T-helper 2 cell (primary cell): Measurements from ENCODE around the gene SLC16A7.

Experiments used
- DNase-seq, 5 experiments: peaks; one replicate each; pipeline versions ENCODE4 v3.0.0 to v3.0.0-alpha.2; 2012 to 2022

The SLC16A7 gene

DNA sequence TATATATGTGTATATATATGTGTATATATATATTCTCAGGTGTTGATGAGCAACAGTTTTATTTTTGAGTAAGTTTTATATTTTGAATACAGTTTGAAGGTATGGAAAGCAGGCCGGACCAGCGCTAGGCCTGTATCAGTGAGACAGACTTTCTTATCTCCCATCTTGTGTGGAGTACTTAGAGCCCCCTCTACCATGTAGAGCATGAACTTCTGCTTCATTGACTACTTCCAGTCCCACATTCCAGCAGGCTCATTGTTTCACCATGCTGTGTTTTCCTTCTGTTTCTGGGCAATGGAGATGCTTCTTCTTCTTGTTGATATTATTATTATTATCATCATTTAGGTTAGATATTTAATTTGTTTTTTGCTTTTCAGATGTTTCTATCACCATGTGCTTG, 76.4 kb downstream of the SLC16A7 start:
- DNase-seq, result no peak

DNA sequence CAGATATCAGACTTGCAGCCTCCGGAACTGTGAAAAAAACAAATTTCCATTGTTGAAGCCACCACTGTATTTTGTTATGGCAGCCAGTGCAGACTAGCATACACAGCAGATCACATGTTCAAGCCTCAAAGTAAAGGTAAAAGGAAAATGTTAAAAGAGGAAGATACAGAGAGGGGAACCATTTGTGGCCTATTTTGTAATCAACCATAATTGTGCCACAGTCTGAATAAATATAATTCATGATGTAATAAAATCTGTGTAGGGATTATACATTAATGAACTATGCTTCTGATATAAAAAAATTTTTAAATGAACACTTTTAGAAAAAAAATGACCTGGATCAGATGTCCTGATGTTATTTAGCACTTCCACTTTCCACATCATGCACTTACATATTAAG, 79.6 kb downstream of the SLC16A7 start:
- no peak for DNase-seq

DNA sequence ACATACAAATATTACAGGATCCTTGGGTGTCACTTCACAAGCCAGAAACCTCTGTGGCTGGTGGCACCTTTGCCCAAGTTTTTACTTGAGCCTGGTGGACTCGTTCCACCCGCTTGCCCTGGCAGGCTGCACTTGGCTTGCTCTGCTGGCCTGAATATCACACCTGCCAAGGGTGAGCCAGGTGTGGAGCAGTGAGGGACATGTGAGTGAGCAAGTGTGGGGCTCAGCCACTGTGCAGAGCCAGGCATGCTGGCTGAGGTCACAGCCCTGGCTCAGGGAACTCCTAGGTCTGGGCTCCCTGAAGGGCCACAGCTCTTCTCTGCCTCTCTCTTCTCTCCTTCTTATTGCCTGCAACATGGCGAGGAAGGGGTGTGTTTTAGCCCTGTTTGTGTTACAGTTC, 82.0 kb downstream of the SLC16A7 start:
- no peak for DNase-seq

DNA sequence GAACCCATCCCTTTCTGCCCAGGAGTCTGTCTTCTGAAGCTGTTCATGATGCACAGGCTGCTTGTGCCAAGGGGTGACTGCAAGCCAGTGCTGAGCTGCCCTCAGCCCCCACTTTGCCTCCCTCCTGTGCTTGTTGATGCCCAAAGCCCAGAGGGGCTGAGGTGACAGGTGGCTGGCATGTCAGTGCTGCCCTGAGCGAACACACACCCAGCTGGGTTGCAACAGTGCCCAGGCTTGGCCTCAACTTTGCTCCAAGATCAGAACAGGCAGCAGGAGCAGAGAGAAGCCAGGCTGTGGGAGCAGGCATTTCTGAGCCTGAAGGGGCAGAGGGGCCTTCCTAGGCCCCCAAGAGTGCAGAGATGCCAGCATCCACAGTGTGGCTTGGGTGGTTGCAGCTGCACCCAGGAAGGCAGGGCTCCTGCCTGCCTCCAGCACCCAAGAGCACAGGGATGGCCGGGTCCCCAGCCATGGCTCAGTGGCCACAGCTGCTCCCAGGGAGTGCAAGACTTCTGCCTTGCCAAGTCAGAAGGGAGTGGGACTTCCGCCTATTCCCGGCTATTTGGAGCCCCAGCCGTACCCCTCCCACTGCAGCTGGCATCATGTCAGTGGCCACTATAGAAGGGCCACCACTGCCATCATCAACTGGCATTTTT, 83.1 kb downstream of the SLC16A7 start:
- no peak for DNase-seq

DNA sequence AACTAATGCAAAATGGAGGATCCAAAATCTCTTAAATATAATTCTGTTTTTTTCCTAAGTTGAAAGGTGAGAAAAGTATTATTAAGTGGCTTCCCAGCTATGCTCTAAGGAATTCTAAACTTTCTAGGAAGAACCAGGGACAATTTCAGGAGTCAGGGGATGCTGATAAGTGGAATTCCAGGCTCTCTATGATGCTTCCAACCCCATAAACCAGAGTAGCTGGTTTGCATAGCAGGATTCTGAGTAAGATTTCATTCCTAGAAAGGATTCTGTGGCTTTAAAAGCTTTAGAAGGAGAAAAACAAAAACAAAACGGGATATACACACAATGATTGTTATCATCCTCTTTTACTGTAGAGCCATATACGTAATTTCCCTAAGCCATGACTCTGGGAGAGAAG, 93.9 kb downstream of the SLC16A7 start:
- no peak for DNase-seq

DNA sequence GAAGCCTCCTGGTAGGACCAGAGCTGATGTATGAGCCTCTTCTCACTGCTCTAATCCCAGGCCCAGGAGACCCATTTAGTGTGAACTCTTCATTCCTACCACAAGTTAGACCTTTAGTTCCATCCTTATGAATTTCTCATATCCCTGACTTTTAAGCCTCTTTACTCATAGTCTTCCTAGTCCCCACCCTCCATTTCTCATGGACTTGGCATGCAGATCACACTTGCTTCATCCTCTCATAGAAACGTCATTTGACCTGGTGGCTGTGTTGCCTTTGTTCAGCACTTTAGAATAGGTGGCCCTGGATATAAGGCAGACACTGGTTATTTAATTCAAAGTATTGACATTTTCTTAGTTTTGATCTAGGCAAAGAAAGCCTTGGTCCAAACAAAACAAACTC, 99.5 kb downstream of the SLC16A7 start:
- DNase-seq, result no peak

DNA sequence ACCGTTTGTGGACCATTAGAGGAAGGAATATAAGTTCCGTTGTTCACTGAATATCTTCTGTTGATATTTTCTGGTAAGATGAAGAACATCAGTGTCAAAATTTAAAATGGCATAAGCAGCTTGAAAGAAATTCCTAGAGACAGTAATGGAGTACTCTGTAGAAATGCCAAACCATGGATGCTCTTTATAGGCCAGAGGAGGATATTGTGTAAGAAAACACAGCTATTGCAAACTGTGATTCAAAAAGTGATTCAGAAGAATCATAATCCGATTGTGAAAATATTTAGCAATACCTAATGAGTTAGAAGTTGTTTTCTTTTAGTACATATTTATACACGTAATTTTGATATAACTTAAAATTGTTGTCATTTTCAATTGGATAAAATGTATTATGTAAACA, 102.8 kb downstream of the SLC16A7 start:
- DNase-seq, result no peak

DNA sequence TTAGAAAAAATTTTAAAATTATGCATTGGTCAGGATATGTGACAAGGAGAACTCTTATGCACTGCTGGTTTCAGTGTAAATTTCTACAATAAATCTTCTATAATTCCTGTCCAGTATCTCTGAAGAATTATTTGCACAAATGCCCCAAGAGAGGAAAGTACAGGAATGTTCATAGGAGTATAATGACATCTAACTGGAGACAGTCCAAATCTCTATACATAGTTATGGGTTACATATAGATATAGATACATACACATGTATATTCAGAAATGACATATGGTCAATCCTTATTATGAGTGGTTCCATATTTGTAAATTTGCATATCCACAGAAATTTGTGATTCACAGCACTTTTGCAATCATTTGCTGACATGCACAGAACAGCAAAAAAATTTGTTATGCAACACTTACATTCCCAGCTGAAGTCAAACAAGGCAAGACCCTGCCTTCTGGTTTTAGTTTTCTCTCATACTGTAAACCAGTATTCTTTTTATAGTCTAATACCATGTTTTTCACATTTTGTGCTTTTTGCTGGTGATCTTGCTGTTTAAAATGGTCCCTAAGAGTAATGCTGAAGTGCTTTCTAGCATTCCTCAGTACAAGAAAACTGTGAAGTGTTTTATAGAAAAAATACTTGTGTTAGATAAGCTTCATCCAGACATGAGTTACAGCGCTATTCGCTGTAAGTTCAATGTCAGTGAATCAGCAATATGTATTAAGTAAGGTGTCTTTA, 103.8 kb downstream of the SLC16A7 start:
- no peak for DNase-seq

DNA sequence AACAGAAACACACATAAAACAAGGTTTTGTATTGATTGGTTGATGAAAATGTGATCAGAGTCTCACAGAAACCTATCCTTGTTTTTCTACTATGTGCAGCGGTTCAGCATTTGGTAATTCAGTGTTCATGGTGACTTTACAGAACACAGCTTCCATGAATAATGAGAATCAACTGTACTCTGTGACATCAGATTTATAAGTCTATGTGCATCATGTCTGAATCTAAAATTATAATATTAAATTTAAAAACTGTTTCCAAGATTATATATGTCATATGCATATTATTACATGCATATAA, 104.3 kb downstream of the SLC16A7 start:
- no peak for DNase-seq

DNA sequence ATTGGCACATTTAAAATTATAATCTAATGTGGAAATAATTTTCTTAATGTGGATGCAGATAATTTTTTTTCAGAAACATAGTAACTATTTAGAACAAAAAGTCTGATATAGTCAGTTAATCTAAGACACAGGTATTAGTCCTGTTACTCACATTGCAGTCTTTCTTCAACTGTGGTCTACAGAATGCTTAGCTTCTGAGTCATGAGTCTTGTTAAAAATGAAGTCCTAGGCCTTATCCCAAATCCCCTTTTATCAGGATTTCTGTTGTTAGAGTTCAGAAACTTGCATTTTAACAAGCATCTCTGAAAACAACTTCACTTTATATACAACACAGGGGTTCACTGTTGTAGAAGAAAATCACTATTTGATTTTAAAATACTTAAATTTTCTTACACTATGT, 112.2 kb downstream of the SLC16A7 start:
- no peak for DNase-seq

DNA sequence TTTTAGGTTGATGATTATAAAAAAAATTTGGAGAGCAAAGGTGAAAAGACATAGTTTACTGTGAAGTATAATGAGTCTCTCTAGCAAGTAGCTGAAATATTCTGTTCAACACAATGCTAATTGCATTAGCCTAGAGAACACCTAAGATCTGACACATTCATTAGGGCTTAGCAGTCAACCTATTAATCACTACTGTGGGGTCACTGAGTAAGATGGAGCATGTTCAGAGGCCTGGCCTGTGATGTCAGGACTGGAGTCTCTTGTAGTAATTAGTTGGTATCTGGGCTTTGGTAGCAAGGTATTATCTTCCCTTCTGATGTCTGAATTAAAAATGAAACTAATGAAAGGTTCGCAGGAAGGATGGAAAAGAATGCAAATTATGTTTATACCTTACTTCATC, 112.7 kb downstream of the SLC16A7 start:
- no peak for DNase-seq

DNA sequence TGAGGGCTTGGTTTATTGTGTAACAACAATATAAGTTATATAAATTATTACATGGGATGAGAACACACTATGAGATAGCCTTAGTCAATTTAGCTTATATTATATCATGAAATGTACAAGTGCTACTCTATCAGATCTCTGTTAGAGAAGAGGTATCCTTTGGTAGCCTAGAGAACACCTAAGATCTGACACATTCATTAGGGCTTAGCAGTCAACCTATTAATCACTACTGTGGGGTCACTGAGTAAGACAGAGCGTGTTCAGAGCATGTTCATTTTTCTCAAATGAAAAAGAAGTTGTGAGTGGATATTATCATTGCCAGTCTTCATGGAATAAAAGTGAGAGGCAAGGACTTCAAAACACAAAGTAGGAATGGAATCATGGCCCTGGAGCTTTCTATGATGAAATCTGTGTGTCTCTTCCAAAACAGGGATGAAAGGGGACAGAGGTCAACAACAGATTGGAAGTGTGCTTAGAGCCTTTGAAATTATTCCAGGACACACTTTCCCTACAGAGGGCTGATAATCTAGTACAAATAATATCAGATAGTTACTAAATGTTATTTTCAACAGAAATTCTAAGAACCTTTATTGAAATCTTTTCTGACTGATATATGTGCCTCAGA, 114.3 kb downstream of the SLC16A7 start:
- no peak for DNase-seq

DNA sequence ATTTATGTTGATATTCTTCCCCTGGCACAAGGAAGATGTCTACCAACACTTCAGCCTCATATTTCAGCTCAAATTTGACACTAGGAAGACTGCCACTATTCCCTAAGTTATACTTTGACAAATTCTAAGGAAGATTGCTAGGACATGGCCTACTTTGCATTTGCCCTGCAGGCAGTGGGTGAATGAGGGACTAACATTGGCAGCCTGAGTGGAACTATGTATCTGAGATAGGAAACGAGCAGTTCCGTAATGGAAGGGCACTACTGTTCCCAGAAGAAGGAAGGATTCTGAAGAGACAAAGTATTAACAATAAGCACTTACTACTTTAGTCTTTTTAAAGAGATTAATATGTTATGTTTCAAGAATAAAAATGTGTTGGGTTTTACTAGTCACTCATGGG, 115.1 kb downstream of the SLC16A7 start:
- DNase-seq, result no peak

DNA sequence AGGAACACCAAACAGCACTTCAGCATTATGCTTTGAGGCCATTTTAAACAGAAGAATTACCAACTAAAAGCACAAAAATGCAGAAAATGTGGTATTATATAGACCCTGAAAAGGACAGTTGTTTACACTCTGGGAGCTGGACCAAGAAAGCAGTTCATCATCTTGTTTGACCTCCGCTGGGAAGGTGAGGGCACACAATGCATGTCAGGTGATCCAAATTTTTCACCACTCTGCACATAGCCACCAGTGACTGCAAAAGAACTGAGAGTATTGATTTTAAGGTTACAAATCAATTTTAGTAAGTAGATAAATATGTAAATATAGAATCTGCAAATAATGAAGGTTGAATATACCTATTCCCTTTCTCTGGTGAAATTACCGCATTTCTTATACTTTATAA, 119.6 kb downstream of the SLC16A7 start:
- DNase-seq, result no peak

DNA sequence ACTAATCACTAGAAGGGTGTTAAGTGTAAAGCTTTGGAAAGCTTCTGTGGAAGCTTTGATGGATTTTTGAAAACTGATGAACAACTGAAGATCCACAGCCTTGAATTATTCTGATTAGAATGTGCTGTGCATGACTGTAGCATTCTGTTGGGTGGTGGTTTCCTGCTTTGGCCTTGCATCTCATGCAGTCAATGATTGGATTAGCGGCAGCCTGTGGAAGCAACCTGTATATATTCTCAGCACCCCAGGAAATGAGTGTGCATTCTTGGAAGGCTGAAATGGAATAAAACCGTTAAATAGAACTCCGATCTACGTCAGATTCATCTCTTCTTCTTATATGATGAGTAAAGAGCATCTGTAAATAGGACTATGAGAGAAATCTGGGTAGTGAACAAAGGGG, 120.2 kb downstream of the SLC16A7 start:
- no peak for DNase-seq

DNA sequence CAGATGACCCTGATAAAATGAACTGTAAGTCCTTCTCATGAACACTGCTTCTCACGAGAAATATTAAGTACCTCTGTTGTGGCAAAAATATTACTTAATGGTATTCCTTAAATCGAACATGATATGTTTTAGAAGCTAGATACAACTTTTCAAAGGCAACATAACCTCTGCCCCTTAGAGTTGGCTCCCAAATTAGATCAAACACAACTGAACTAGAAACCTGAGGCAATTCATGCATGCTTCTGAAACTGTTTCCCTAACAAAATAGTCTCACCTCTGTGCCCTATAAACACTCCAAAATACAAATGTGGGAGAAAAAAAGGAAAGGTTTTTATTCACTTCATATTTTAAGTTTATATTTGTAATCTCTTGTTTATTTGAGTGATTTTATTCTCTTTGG, 121.6 kb downstream of the SLC16A7 start:
- DNase-seq, result no peak

DNA sequence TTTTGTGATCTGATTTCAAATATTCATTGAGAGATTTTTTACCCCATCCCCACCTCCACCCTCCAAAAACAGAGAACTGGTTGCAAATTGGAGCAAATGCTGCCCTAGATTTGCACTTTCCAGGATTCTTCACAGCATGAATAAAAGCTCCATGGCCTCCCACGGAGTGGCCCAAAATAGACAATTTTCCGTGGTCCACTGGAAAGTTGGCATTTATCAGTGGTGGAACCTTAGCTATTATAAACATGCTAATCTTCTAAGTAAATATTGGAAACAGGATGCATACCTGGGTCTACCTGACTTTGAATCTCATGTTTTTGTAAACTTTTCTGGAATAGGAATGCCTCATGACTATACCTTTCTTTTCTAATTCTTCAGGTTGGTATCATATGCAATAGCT, 123.9 kb downstream of the SLC16A7 start:
- no peak for DNase-seq

DNA sequence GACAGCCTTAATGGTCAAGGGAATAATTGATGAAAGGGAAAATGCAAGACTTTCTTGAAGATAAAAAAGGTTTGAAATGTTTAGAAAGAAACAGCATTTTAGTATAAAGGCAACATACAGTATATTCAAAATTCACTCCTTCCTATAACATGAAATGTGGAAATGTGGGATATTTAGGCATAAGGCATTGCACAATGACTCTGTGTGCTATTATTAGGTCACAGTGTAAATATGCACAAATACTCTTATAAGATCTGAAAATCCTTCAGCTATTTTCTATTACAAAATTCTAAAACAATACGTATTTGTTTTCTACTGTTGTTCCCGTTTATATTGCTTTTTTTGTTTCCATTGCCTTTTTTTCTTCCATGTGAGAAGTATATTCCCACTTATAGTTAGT, 127.7 kb downstream of the SLC16A7 start:
- no peak for DNase-seq

DNA sequence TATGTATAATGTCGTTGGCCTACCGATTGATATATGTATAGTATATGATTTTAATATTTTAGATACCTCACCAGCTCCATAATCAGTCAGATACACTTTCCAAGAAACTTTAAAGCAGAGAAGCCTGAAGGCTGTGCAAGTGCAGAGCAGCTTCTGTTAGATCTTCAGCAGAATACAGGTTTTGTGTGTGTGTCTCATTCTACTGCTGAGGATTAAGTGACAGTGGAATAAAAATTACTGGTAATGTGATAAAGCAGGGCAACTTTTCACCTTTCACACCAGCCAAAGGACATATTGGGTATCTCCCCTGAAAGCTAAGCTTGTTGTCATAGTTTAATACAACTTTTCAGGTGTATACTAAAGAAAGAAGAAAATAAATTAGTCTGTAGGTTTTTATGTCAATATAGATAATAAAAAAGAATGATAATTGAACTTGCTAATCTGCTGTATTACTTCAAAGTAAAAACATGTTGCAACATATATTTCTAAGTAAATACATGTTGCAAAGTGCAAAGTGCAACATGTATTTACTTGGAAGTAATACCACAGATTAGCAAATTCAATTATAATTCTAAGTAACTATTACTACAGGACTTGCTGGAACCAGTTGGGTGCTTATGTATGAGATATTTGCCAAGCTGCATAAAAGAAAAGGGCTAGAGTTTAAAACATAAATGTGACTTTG, 128.3 kb downstream of the SLC16A7 start:
- no peak for DNase-seq

DNA sequence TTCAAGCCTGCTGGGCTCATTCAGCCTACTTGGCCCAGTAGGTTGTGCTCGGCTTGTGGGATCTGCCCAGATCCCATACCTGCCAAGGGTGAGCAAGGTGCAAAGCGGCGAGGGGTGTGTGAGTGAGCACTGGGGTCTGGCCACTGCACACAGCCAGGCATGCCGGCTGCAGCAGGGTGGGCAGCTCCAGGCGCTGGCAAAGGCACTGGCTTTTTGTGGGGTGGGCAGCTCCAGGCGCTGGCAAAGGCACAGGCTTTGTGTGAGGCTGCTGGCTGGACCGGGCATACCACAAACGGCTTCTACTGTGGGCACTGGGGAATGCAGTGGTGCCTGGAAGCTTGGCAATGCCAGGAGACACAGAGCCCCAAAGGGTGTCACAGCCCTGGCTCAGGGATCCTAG, 137.4 kb downstream of the SLC16A7 start:
- DNase-seq, result no peak

DNA sequence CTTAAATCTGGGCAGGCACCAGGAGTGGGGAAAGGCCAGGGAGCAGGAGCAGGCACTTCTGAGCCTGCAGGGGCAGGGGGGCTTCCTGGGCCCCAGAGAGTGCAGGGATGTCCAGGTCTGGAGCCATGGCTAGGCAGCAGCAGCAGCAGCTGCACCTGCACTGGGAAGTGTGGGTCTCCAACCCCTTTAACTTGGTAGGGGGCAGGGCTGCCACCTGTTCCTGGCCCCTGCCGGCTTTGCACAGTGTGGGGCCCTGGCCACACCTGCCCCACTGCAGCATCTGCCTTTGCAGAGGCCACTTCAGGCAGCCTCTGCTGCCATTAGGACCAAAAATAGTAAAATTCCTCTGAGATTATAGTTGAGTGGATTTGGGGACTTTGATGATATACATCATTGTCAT, 138.5 kb downstream of the SLC16A7 start:
- no peak for DNase-seq

DNA sequence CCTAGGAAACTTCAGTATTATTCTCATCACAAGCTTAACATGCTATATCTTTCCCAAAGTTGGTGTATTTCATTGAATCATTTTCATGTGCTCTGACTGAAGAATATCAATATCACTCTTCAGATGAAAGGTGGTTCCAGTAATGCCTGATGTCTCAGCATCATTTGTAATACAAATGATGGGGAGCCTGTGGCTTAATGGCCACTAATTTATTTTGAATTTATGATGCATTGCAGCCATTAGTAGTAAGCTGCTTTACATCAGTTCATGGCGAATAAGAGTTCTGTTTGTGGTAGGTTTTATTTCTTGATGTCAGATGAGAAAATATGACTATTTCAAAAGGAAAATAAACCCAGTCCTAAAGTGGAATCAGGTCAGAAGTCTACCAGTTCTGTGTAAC, 139.4 kb downstream of the SLC16A7 start:
- no peak for DNase-seq

DNA sequence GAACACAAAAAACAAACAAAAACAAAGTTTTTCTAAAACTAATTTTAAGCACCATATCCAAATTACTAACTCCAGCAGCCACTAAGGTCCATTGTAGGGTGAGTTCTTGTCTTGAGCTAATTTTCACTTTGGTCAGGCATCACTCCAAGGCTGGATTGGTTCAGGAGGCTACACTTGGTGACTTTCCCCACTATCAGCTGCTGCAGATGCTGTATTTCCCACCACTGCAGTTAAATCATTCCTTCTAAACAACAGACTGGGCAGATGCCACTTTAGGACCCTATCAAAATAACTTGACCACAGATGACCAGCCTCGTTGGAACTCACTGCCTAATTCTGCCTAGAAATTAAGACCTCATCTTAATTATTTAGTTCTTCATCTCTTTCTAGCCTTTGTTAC, 140.5 kb downstream of the SLC16A7 start:
- no peak for DNase-seq

DNA sequence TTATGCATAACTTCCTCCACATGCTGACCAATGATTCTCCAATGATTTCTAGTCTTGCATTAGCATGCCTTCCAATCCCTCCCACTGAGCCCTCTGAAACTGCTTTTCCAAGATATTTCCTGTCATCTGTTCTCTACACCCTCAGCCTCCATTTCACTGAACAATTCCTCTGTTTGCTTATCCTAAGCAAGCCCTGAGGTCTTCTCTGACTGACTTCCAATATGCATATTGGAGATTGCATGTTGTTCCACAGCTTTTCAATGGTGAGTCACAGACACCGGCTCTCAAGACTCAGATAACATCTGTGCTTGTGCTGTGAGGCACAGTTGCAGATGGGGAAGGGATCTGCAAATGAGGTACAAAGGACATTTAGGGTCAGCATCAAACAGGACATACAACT, 141.0 kb downstream of the SLC16A7 start:
- DNase-seq, result no peak
